ENCODE measurements around the gene CDKAL1.

CDKAL1 gene

DNA sequence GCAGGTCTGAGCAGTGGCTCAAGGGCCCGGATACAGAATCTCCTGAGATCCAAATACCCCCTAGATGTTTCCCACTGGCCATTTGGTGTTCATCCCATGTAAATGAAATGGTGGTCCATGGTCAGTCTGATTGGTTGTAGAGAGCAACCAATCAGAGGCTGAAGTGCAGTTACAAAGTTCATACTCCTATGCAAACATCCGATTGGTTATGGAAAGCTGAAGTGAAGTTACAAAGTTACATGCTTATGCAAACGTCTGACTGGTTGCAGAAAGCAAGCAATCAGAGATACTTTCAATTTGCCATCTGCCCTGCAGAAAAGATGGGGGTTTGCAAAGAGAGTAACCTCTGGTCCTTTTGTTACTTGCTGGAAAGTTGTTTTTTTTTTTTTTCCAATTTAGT lies 313.6 kb downstream of the CDKAL1 start:
- peaks cover 11% of the 10 kb centered on the region for H3K4me1 ChIP-seq
- TF ChIP-seq, protein P1, sequence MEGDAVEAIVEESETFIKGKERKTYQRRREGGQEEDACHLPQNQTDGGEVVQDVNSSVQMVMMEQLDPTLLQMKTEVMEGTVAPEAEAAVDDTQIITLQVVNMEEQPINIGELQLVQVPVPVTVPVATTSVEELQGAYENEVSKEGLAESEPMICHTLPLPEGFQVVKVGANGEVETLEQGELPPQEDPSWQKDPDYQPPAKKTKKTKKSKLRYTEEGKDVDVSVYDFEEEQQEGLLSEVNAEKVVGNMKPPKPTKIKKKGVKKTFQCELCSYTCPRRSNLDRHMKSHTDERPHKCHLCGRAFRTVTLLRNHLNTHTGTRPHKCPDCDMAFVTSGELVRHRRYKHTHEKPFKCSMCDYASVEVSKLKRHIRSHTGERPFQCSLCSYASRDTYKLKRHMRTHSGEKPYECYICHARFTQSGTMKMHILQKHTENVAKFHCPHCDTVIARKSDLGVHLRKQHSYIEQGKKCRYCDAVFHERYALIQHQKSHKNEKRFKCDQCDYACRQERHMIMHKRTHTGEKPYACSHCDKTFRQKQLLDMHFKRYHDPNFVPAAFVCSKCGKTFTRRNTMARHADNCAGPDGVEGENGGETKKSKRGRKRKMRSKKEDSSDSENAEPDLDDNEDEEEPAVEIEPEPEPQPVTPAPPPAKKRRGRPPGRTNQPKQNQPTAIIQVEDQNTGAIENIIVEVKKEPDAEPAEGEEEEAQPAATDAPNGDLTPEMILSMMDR (IDR thresholded peaks at IDR 0.05; ENCODE audit: low read depth, low read length), result no peak
- no peaks in the 10 kb centered on the region for H3K36me3 ChIP-seq
- H3K9me3 ChIP-seq, result no peaks in the 10 kb centered on the region
- no peak overlapping the region for H3K4me3 ChIP-seq (ENCODE audit: low read depth, low read length)
- no peak for DNase-seq
- no peaks in the 10 kb centered on the region for H3K27me3 ChIP-seq

DNA sequence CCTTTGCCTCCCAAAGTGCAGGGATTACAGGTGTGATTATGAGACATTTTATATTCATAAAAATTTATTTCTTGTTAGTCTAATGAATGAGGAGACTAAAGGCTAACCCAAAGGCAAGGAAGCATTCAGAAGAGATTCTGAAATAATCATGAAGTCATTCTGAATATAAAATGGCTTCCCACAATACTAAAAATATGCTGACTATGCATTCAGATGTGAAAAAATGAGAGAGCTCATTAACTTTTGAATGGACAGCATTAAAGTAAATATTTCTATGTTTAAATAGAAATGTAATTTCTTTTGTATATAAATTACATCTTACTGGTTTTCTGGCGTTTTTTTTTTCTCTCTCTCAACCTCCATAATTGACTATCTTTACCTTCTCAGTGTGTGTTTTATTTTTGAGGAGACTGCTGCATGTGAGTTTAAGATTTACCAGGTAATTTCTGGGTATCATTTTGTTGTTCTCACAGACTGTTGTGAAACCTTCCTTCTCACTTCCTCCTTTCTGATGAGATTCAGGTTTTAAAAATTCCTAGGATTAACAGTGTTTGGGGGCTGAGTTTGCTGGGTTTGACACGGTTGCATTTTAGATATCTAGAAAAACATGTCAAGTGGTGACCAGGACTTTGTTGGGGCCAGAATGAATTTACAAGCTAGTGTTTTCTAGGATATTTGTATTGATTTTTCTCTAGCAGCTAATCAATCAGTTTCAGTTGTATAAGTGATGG lies 316.6 kb downstream of the CDKAL1 start:
- TF ChIP-seq, protein P1 (IDR thresholded peaks at IDR 0.05; ENCODE audit: low read depth, low read length), result no peak
- no peaks in the 10 kb centered on the region for H3K36me3 ChIP-seq
- H3K4me1 ChIP-seq, result peaks cover 20% of the 10 kb centered on the region
- DNase-seq, result no peak
- no peak overlapping the region for H3K4me3 ChIP-seq (ENCODE audit: low read depth, low read length)
- no peaks in the 10 kb centered on the region for H3K9me3 ChIP-seq
- H3K27me3 ChIP-seq, result no peaks in the 10 kb centered on the region

DNA sequence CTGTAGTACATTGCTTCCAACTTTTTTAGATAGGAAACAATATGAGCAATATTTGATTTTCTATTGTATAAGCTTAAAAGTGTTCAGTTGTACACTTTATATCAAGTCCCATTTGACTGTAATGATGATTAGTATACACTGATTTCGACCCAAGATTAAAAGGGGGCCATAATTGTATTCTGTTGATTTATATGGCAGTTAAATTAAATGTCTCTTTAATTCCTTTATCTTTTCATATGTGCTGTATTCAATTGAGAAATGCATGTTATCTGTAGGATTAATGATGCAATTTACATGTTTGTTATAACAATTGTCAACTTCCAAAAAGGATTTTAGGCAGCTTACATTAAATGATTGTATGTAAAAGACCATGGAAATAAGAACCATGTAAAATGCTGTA lies 317.5 kb downstream of the CDKAL1 start:
- no peaks in the 10 kb centered on the region for H3K9me3 ChIP-seq
- H3K27me3 ChIP-seq, result no peaks in the 10 kb centered on the region
- TF ChIP-seq, protein P1 (IDR thresholded peaks at IDR 0.05; ENCODE audit: low read depth, low read length), result no peak
- no peak overlapping the region for H3K4me3 ChIP-seq (ENCODE audit: low read depth, low read length)
- no peaks in the 10 kb centered on the region for H3K36me3 ChIP-seq
- DNase-seq, result no peak
- peaks cover 13% of the 10 kb centered on the region for H3K4me1 ChIP-seq

DNA sequence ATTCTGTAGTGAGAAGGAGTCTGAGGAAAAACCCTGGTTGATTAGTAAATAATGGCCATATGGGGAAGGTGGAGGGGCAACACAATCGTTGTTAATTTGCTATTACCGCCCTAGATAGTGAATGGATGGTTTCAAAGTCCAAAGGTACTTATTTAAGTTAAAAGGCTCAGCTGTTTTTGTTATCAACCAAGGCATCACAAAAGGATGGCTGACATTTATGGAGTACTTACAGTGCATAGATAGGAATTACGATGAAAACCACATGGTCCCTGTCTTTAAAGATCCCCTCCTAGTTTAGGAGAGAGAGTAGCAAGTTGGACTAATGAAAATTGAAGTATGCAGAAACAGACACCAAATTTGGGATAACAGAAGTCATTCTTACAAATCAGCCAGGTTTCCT lies 319.6 kb downstream of the CDKAL1 start:
- no peak overlapping the region for H3K4me3 ChIP-seq (ENCODE audit: low read depth, low read length)
- no peak for DNase-seq
- H3K27me3 ChIP-seq, result no peaks in the 10 kb centered on the region
- no peaks in the 10 kb centered on the region for H3K36me3 ChIP-seq
- peaks cover 12% of the 10 kb centered on the region for H3K4me1 ChIP-seq
- TF ChIP-seq, protein P1 (IDR thresholded peaks at IDR 0.05; ENCODE audit: low read depth, low read length), result no peak
- H3K9me3 ChIP-seq, result no peaks in the 10 kb centered on the region

DNA sequence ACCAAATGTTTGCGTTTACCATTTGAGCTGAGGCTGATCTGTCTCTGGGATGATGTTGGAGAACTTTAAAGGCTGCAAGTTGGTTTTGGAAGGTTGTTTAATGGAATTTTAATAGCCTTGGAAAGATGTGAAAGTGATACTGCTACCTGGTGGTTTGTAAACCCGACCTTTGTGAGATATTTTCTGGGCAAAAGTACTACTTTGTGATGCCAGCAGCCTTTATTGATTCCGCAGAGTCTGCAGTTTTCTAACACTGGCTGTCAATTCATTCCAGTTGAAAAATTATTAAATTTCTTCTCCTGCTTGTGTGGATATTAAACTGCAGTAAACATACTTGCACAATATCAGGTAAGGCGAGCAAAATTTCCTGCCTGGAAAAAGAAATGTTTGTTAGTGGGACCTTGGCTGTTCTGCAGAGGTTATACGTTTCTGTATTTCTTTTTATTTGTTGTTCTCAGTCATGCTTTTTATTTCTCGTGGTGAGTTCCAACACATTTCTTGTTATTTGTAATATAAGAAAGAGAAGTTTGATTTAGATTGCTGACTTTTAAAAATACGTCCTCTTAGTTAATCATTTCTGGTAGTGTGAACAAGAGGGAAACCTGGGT lies 322.5 kb downstream of the CDKAL1 start:
- DNase-seq, result no peak
- no peaks in the 10 kb centered on the region for H3K27me3 ChIP-seq
- peaks cover 9% of the 10 kb centered on the region for H3K4me1 ChIP-seq
- H3K4me3 ChIP-seq (ENCODE audit: low read depth, low read length), result no peak overlapping the region
- no peaks in the 10 kb centered on the region for H3K36me3 ChIP-seq
- H3K9me3 ChIP-seq, result no peaks in the 10 kb centered on the region
- TF ChIP-seq, protein P1 (IDR thresholded peaks at IDR 0.05; ENCODE audit: low read depth, low read length), result no peak

DNA sequence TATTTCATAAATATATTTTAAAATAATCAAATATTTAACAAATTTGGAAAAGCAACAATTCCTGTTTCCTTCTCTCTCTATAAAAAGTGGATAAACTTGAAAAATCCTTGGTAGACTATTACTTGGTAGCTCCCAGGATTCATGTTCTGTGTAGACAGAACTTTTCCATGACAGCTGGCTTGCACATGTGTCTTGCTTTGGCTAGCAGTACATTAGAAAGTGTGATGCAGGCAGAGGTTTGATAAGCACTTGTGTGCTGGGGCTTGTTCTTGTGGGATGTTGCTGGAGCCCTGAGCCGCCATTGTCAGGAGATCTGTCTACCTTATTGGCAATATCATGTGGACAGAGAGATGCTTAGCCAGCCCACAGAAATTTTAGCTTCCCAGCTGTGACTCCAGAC lies 327.2 kb downstream of the CDKAL1 start:
- no peak for DNase-seq
- TF ChIP-seq, protein P1 (IDR thresholded peaks at IDR 0.05; ENCODE audit: low read depth, low read length), result no peak
- no peaks in the 10 kb centered on the region for H3K9me3 ChIP-seq
- H3K4me3 ChIP-seq (ENCODE audit: low read depth, low read length), result no peak overlapping the region
- no peaks in the 10 kb centered on the region for H3K36me3 ChIP-seq
- H3K4me1 ChIP-seq, result peaks cover 8% of the 10 kb centered on the region; the same call in 1 of the 2 replicates
- no peaks in the 10 kb centered on the region for H3K27me3 ChIP-seq

All from BE2C (cell line).